ENCODE measurements around the gene PTPMT1. TPM values are rescaled to one million over a fixed set of nuclear protein-coding genes. Genes with fewer than 3 reads are reported as not detected.
A peak's percentile ranks its signal among the peaks of the same experiment; 100 is the strongest.

The PTPMT1 gene
- polyA plus RNA-seq, 1 donor from 2014 or later = 2.7 TPM

DNA sequence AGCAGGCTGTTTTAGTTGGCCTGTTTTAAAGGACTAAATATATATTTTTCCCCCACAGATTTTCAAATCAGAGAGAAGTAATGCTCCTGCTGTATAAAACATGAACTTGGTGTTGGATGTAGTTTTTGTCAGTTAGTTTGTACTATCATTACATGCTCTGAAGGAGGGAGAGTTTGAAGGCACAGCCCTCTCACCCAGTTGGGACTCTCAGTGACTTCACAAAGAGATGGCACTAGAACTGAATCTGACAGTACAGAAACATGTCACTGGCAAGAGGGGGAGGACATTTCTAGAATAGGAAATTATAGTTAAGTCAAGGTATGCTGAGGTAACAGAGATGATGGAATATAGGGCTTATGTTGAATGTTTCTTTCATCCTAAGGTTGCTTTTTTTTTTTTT lies 49.9 kb downstream of the PTPMT1 start:
- Histone ChIP-seq H3K4me2 (ENCODE audit: low read length) (no peak overlapping the region), H3K4me3 (ENCODE audit: low read length) (no peak overlapping the region), H4K20me1 (ENCODE audit: insufficient read depth) (no peaks in the 10 kb centered on the region), H3K9me3 (ENCODE audit: low read length) (no peaks in the 10 kb centered on the region), H3K9me2 (ENCODE audit: insufficient read depth, low read length) (no peaks in the 10 kb centered on the region), H3K27me3 (ENCODE audit: insufficient read depth, low read depth, low read length) (no peaks in the 10 kb centered on the region), H3K27ac (ENCODE audit: low read length) (no peak overlapping the region), H3K9ac (ENCODE audit: low read length) (no peak overlapping the region), H2AFZ (ENCODE audit: low read depth, low read length) (no peak overlapping the region), H3K79me2 (replicated peaks; ENCODE audit: insufficient read depth, low read length) (no peaks in the 10 kb centered on the region), H3K36me3 (ENCODE audit: insufficient read depth, low read length) (no peaks in the 10 kb centered on the region), H3F3A (ENCODE audit: insufficient read depth, low read length, poor library complexity, severe bottlenecking) (no peaks in the 10 kb centered on the region)
- TF ChIP-seq EZH2 (IDR thresholded peaks at IDR 0.05; ENCODE audit: borderline replicate concordance, insufficient read depth, low read length, poor library complexity, severe bottlenecking) = no peak
- TF ChIP-seq EP300 (conservative IDR thresholded peaks at IDR 0.05; ENCODE audit: poor library complexity, severe bottlenecking) = no peak
- TF ChIP-seq TAF1 (IDR thresholded peaks at IDR 0.05; ENCODE audit: low read depth) = no peak
- no peak for TF ChIP-seq POLR2AphosphoS5 (IDR thresholded peaks at IDR 0.05)
- no peak for TF ChIP-seq MXI1 (conservative IDR thresholded peaks at IDR 0.05; ENCODE audit: poor library complexity, severe bottlenecking)
- no peak for TF ChIP-seq RAD21 (conservative IDR thresholded peaks at IDR 0.05)
- TF ChIP-seq, protein P1, sequence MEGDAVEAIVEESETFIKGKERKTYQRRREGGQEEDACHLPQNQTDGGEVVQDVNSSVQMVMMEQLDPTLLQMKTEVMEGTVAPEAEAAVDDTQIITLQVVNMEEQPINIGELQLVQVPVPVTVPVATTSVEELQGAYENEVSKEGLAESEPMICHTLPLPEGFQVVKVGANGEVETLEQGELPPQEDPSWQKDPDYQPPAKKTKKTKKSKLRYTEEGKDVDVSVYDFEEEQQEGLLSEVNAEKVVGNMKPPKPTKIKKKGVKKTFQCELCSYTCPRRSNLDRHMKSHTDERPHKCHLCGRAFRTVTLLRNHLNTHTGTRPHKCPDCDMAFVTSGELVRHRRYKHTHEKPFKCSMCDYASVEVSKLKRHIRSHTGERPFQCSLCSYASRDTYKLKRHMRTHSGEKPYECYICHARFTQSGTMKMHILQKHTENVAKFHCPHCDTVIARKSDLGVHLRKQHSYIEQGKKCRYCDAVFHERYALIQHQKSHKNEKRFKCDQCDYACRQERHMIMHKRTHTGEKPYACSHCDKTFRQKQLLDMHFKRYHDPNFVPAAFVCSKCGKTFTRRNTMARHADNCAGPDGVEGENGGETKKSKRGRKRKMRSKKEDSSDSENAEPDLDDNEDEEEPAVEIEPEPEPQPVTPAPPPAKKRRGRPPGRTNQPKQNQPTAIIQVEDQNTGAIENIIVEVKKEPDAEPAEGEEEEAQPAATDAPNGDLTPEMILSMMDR (IDR thresholded peaks at IDR 0.05; ENCODE audit: poor library complexity, severe bottlenecking) = no peak
- TF ChIP-seq, protein P2, sequence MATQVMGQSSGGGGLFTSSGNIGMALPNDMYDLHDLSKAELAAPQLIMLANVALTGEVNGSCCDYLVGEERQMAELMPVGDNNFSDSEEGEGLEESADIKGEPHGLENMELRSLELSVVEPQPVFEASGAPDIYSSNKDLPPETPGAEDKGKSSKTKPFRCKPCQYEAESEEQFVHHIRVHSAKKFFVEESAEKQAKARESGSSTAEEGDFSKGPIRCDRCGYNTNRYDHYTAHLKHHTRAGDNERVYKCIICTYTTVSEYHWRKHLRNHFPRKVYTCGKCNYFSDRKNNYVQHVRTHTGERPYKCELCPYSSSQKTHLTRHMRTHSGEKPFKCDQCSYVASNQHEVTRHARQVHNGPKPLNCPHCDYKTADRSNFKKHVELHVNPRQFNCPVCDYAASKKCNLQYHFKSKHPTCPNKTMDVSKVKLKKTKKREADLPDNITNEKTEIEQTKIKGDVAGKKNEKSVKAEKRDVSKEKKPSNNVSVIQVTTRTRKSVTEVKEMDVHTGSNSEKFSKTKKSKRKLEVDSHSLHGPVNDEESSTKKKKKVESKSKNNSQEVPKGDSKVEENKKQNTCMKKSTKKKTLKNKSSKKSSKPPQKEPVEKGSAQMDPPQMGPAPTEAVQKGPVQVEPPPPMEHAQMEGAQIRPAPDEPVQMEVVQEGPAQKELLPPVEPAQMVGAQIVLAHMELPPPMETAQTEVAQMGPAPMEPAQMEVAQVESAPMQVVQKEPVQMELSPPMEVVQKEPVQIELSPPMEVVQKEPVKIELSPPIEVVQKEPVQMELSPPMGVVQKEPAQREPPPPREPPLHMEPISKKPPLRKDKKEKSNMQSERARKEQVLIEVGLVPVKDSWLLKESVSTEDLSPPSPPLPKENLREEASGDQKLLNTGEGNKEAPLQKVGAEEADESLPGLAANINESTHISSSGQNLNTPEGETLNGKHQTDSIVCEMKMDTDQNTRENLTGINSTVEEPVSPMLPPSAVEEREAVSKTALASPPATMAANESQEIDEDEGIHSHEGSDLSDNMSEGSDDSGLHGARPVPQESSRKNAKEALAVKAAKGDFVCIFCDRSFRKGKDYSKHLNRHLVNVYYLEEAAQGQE (IDR thresholded peaks at IDR 0.05; ENCODE audit: borderline replicate concordance) = no peak
- TF ChIP-seq SMC3 (conservative IDR thresholded peaks at IDR 0.05; ENCODE audit: poor library complexity) = no peak

DNA sequence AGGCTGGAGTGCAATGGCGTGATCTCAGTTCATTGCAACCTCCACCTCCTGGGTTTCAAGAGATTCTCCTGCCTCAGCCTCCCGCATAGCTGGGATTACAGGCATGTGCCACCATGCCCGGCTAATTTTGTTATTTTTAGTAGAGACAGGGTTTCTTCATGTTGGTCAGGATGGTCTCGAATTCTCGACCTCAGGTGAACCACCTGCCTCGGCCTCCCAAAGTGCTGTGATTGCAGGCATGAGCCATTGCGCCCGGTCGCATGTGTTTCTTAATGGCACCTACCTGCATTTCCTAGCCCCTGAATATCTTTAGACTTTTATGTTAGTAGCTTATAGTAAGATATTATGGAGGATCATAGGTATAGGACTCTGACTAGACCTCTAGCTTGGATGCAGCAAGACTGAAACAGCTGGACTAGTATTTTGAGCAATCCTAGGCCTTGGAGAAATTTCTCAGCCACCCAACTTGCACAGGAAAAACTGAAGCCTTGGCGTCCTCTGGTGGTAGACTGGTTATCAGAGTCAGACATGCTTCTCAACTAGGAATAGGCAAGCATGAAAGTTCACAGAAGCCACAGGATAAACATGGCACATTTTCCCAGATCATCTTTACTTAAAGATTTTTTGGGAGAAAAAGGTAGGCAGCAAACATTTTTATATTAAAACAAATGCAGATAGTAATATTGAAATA lies 51.5 kb downstream of the PTPMT1 start:
- Histone ChIP-seq H3K27me3 (ENCODE audit: insufficient read depth, low read depth, low read length) (no peaks in the 10 kb centered on the region), H3F3A (ENCODE audit: insufficient read depth, low read length, poor library complexity, severe bottlenecking) (no peaks in the 10 kb centered on the region), H3K79me2 (replicated peaks; ENCODE audit: insufficient read depth, low read length) (no peaks in the 10 kb centered on the region), H3K9me2 (ENCODE audit: insufficient read depth, low read length) (no peaks in the 10 kb centered on the region), H3K4me3 (ENCODE audit: low read length) (no peak overlapping the region), H3K4me2 (ENCODE audit: low read length) (no peak overlapping the region), H3K9ac (ENCODE audit: low read length) (no peak overlapping the region), H4K20me1 (ENCODE audit: insufficient read depth) (no peaks in the 10 kb centered on the region), H3K27ac (ENCODE audit: low read length) (no peak overlapping the region), H3K36me3 (ENCODE audit: insufficient read depth, low read length) (no peaks in the 10 kb centered on the region), H3K9me3 (ENCODE audit: low read length) (no peaks in the 10 kb centered on the region), H2AFZ (ENCODE audit: low read depth, low read length) (no peak overlapping the region)
- TF ChIP-seq TAF1 (IDR thresholded peaks at IDR 0.05; ENCODE audit: low read depth) = no peak
- TF ChIP-seq MXI1 (conservative IDR thresholded peaks at IDR 0.05; ENCODE audit: poor library complexity, severe bottlenecking) = no peak
- no peak for TF ChIP-seq POLR2AphosphoS5 (IDR thresholded peaks at IDR 0.05)
- TF ChIP-seq SMC3 (conservative IDR thresholded peaks at IDR 0.05; ENCODE audit: poor library complexity) = peak; percentile 79
- TF ChIP-seq EZH2 (IDR thresholded peaks at IDR 0.05; ENCODE audit: borderline replicate concordance, insufficient read depth, low read length, poor library complexity, severe bottlenecking) = no peak
- TF ChIP-seq, protein P2 (IDR thresholded peaks at IDR 0.05; ENCODE audit: borderline replicate concordance) = no peak
- TF ChIP-seq, protein P1 (IDR thresholded peaks at IDR 0.05; ENCODE audit: poor library complexity, severe bottlenecking) = peak; percentile 74
- peak; percentile 81 for TF ChIP-seq RAD21 (conservative IDR thresholded peaks at IDR 0.05)
- TF ChIP-seq EP300 (conservative IDR thresholded peaks at IDR 0.05; ENCODE audit: poor library complexity, severe bottlenecking) = no peak

All from neural cell (in vitro differentiated cells).